Right lobe of liver (tissue), 6 donors: Measurements from ENCODE around the gene IFT74. TPM values are rescaled to one million over a fixed set of nuclear protein-coding genes. Genes with fewer than 3 reads are reported as not detected.
A peak's percentile ranks its signal among the peaks of the same experiment; 100 is the strongest.

ENCODE experiments used
- ATAC-seq, 4 donors: fragments of 200-7000 bp; cut with Tn5 transposase; one replicate each; pipeline ENCODE4 v1.9.1; 2020; ENCODE audit warnings: mild to moderate bottlenecking in 4 of 4, moderate library complexity in 4 of 4
- DNase-seq, 3 donors: peaks; one replicate each; pipeline ENCODE4 v3.0.0-alpha.2; 2020
- H3K27ac ChIP-seq, 3 donors: fragments of 200-600 bp; one replicate each; pipeline ENCODE4 v1.8.0; 2022
- H3K27me3 ChIP-seq, 2 donors: fragments of 200-600 bp; one replicate each; pipeline ENCODE4 v1.8.0; 2022
- H3K36me3 ChIP-seq, 4 donors: fragments of 200-600 bp; sonication (generic) in 1 of 4; one replicate each; pipeline versions ENCODE4 v1.5.1 to v1.8.0; 2017 to 2022; ENCODE audit warnings: control low read depth in 1 of 4
- H3K4me1 ChIP-seq, 4 donors: fragments of 200-600 bp; sonication (generic) in 1 of 4; one replicate each; pipeline versions ENCODE4 v1.5.1 to v1.8.0; 2017 to 2022; ENCODE audit warnings: control low read depth in 1 of 4
- H3K4me3 ChIP-seq, 3 donors: fragments of 200-600 bp; one replicate each; pipeline ENCODE4 v1.8.0; 2022
- H3K9me3 ChIP-seq, 4 donors: fragments of 200-600 bp; sonication (generic) in 1 of 4; one replicate each; pipeline versions ENCODE4 v1.5.1 to v1.8.0; 2017 to 2022; ENCODE audit warnings: control low read depth in 1 of 4
- POLR2A ChIP-seq: fragments of 450-650 bp; IDR thresholded peaks from one replicate; pipeline ENCODE4 v1.6.1; 2017; ENCODE audit warnings: antibody characterized with exemption, mild to moderate bottlenecking
- WGBS: methylation state at CpG from one replicate; pipeline ENCODE4 v1.1.6; 2018; ENCODE audit warnings: low coverage, low lambda C conversion rate; ENCODE audit not compliant: insufficient coverage; ENCODE audit errors: missing lambda C conversion rate; 5-methylcytosine and 5-hydroxymethylcytosine counted together
- intact Hi-C, 2 donors: fragments of 100-400 bp; cut with DNase I; formaldehyde crosslinking; loops; one replicate each; pipeline versions ENCODE4 v1.11.2 to v1.14.1; 2022
- total RNA-seq, 6 experiments: library from RNA; depleted of rRNA in 2 of 6; stranded (reverse); fragments of >200 nt in 2 of 6; fragmentation: NEBNext Ultra II Directional in 3 of 6; extraction: Animal tissue kit (Norgen Biotek cat#: 25700) in 3 of 6; gene quantifications; one replicate each; pipeline versions ENCODE4 v1.1.0 to v1.2.4, GENCODE V29; 2016 to 2023
- TF ChIP-seq, protein P1 (sequence below), 4 donors: fragments of 200-600 bp in 3 of 4; fragments of 450-650 bp in 1 of 4; IDR thresholded peaks; one replicate each; pipeline versions ENCODE4 v1.5.1 to v1.8.0; 2016 to 2022; ENCODE audit warnings: antibody characterized with exemption in 4 of 4, mild to moderate bottlenecking in 2 of 4
- donor health status: DM: no; HTN: yes; CAD: no.
- donor health status: DM: no; HTN: no; CAD: no.
- donor health status: DM: no; HTN: no; CAD: no.
- donor health status: DM: no; HTN: yes; CAD: no.
- donor health status: DM: no; HTN: yes; CAD: no.

IFT74 gene
- total RNA-seq, 6 experiments from 2014 or later = 6.2 to 10.2 (median 6.7) TPM

DNA sequence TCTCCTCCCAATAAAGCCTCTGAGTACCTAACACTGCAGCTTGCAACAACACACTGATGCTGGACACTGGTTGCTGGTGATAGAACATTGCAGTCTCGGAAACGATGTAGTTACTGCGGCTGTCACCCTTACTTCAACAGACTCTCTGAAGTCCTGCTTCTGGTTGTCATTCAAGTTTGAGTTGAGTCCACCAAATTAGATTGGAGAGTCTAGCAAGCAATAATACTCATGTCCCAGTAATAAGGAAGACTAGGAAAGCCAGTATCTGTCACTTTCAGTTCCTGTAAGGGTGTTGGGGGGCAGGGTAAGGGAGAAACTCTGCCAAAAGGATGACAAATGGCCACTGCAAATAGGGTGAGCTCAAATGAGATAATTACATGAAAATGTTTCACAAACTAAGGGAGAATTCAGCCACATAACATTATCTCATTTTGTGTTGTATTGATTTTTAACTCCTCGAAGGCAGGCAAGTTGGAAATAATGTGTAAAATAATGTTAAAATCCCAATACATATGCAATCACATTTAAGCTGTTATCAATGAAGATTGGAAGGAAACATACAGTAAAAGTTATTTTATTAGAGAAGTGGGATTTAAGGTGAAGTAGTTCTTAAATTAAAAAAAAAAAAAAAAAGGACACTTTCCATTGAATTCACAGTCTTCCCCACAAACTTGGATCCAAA, 849 bp upstream of the IFT74 start:
- peak; percentile 7 to 70 (median 39) for ATAC-seq
- Histone ChIP-seq H3K4me1 (no peaks in the 10 kb centered on the region), H3K36me3 (no peaks in the 10 kb centered on the region), H3K9me3 (no peaks in the 10 kb centered on the region), H3K27me3 (no peaks in the 10 kb centered on the region), H3K4me3 (peak overlapping the region; percentile 58 to 71 (median 63)), H3K27ac (peak overlapping the region; percentile 41 to 88 (median 75))
- 32% methylated on average over 4 of the region's 4 CpGs for WGBS
- TF ChIP-seq, protein P1, sequence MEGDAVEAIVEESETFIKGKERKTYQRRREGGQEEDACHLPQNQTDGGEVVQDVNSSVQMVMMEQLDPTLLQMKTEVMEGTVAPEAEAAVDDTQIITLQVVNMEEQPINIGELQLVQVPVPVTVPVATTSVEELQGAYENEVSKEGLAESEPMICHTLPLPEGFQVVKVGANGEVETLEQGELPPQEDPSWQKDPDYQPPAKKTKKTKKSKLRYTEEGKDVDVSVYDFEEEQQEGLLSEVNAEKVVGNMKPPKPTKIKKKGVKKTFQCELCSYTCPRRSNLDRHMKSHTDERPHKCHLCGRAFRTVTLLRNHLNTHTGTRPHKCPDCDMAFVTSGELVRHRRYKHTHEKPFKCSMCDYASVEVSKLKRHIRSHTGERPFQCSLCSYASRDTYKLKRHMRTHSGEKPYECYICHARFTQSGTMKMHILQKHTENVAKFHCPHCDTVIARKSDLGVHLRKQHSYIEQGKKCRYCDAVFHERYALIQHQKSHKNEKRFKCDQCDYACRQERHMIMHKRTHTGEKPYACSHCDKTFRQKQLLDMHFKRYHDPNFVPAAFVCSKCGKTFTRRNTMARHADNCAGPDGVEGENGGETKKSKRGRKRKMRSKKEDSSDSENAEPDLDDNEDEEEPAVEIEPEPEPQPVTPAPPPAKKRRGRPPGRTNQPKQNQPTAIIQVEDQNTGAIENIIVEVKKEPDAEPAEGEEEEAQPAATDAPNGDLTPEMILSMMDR (IDR thresholded peaks at IDR 0.05) = no peak
- no peak for TF ChIP-seq POLR2A
- DNase-seq = no peak
- intact Hi-C loops = no loop called here

DNA sequence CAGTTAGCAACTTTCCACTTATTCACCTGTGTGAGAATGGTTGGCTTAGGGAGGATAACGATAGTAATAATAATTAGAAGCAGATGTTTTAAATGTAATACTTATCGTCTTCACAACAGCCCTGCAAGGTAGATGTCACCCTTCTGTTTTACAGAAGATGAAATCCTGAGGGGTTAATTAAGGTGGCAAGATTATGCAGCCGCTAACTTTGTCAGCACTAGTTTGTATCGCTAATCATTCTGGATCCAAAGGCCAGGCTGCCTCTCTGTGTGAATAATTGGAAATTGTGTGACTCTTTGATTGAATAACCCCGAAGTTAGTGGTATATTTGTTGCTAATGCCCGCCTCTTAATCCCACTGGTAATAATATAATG, 635 bp downstream of the IFT74 start:
- Histone ChIP-seq H3K27ac (peak overlapping the region in 1 of 3 donors; percentile 53), H3K4me3 (peak overlapping the region; percentile 58 to 71 (median 63)), H3K27me3 (no peaks in the 10 kb centered on the region), H3K36me3 (no peaks in the 10 kb centered on the region), H3K4me1 (no peaks in the 10 kb centered on the region), H3K9me3 (no peaks in the 10 kb centered on the region)
- DNase-seq (no peak), ATAC-seq (no peak)
- TF ChIP-seq, protein P1 (IDR thresholded peaks at IDR 0.05) = no peak
- 24% methylated on average over 6 of the region's 6 CpGs for WGBS
- intact Hi-C loops = no loop called here

DNA sequence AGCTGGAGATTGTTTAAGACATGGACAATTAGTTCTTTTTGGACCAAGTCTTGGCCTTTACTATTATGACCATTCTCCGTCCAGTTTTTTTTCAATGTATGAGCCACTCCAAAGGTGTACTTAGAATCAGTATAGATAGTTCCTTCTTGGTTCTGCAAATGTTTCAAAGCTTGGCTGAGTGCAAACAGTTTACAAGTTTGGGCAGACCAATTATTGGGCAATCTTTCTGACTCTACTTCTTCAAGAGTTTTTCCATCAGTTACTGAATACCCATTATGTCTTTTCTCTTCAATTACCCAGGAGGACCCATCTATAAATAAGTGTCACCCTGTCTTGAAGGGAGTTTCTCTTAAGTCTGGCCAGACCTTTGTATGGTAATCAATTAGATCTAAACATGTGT, 15.5 kb downstream of the IFT74 start:
- Histone ChIP-seq H3K27me3 (no peaks in the 10 kb centered on the region), H3K4me1 (no peaks in the 10 kb centered on the region), H3K36me3 (no peaks in the 10 kb centered on the region), H3K9me3 (no peaks in the 10 kb centered on the region), H3K4me3 (no peak overlapping the region), H3K27ac (no peak overlapping the region)
- ATAC-seq (no peak), DNase-seq (no peak)
- 92% methylated on average over 1 of the region's 1 CpG for WGBS
- no peak for TF ChIP-seq POLR2A
- TF ChIP-seq, protein P1 (IDR thresholded peaks at IDR 0.05) = no peak
- intact Hi-C loops = no loop called here

DNA sequence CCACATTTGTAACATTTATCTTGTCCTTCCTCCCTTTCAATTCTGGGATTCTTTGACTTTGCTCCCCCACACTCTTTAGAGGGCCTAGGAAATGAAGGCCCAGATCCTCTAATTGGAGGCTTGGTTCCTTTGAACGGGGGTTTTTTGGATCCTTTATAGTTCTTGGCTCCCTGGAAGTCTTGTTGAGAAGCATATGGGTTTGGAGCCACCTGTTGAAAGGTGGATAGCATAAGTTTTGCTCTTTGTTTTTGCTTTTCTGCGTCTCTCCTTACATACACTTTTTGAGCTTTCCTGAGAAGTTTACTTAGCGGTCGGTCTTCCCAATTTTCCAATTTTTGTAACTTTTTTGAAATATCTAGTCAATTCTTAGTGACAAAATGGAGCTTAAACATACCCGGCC, 17.8 kb downstream of the IFT74 start:
- H3K36me3 ChIP-seq = no peaks in the 10 kb centered on the region
- ATAC-seq (no peak), DNase-seq (no peak)
- intact Hi-C loops = no loop called here
- WGBS = 84% methylated on average over 5 of the region's 5 CpGs
- H3K4me3 ChIP-seq = no peak overlapping the region
- H3K4me1 ChIP-seq = no peaks in the 10 kb centered on the region
- H3K9me3 ChIP-seq = no peaks in the 10 kb centered on the region
- no peak overlapping the region for H3K27ac ChIP-seq
- TF ChIP-seq POLR2A = no peak
- TF ChIP-seq, protein P1 (IDR thresholded peaks at IDR 0.05) = no peak
- no peaks in the 10 kb centered on the region for H3K27me3 ChIP-seq
